PC-3 (cell line): ENCODE data around the gene RAD1. TPM values are rescaled to one million over a fixed set of nuclear protein-coding genes. Genes with fewer than 3 reads are reported as not detected.
"Not testable (repeated sequence)": the region's sequence is repeated elsewhere in the genome, so short reads cannot be mapped to it uniquely, and the experiment has no call there.

Experiments
- ATAC-seq: fragments of 200-7000 bp; cut with Tn5 transposase; 2 replicates; pipeline ENCODE4 v1.9.1; 2020; ENCODE audit warnings: mild to moderate bottlenecking, moderate library complexity
- BruUV-seq: library from RNA; stranded (reverse); fragments of 400-500 nt; replicated peaks from 2 replicates; lab custom pipeline; 2021; lab: Mats Ljungman, UMichigan
- CTCF ChIA-PET: fragments of 300-600 bp; sonication (Branson Sonifier 250); formaldehyde crosslinking; loops from one replicate; lab custom pipeline; 2022; ENCODE audit warnings: antibody characterized with exemption; lab: Charles Lee
- POLR2A ChIA-PET: fragments of 300-600 bp; sonication (Branson Sonifier 250); formaldehyde crosslinking; loops from one replicate; lab custom pipeline; 2022; ENCODE audit warnings: antibody characterized with exemption; ENCODE audit not compliant: unreplicated experiment; lab: Charles Lee
- DNase-seq: peaks from one replicate; pipeline ENCODE4 v3.0.0-alpha.2; 2015
- H2AFZ ChIP-seq: fragments of 300-600 bp; sonication (generic); 2 replicates; pipeline ENCODE4 v1.6.0; 2016; ENCODE audit warnings: antibody characterized with exemption, low read length
- H3F3A ChIP-seq: fragments of 300-600 bp; sonication (generic); one replicate; pipeline ENCODE4 v1.6.0; 2017; ENCODE audit warnings: antibody characterized with exemption, low read length, control low read depth, mild to moderate bottlenecking; ENCODE audit not compliant: unreplicated experiment
- H3K27ac ChIP-seq: fragments of 300-600 bp; sonication (generic); 2 replicates; pipeline ENCODE4 v1.5.1; 2016; ENCODE audit warnings: mild to moderate bottlenecking, low read length
- H3K27me3 ChIP-seq: fragments of 300-600 bp; sonication (generic); 2 replicates; pipeline ENCODE4 v1.6.1; 2016; ENCODE audit warnings: low read length, mixed read lengths
- H3K36me3 ChIP-seq: fragments of 300-600 bp; sonication (generic); 2 replicates; pipeline ENCODE4 v1.6.1; 2016; ENCODE audit warnings: low read depth, mixed run types, low read length, mixed read lengths
- H3K4me1 ChIP-seq: fragments of 300-600 bp; sonication (generic); 2 replicates; pipeline ENCODE4 v1.5.1; 2016; ENCODE audit warnings: low read length; ENCODE audit not compliant: insufficient read depth
- H3K4me2 ChIP-seq: fragments of 300-600 bp; sonication (generic); 2 replicates; pipeline ENCODE4 v1.6.0; 2016; ENCODE audit warnings: low read length
- H3K4me3 ChIP-seq: fragments of 300-600 bp; sonication (generic); 2 replicates; pipeline ENCODE4 v1.5.1; 2016; ENCODE audit warnings: mild to moderate bottlenecking, low read length, mixed read lengths
- H3K79me2 ChIP-seq: fragments of 300-600 bp; sonication (generic); 2 replicates; pipeline ENCODE4 v1.6.1; 2017; ENCODE audit warnings: low read length, mixed read lengths
- H3K9ac ChIP-seq: fragments of 300-600 bp; sonication (generic); 2 replicates; pipeline ENCODE4 v1.6.0; 2016; ENCODE audit warnings: mild to moderate bottlenecking, low read length
- H3K9me2 ChIP-seq: fragments of 300-600 bp; sonication (generic); replicated peaks from 2 replicates; pipeline ENCODE4 v1.6.1; 2016; ENCODE audit warnings: mixed run types, low read length, mixed read lengths
- H3K9me3 ChIP-seq: fragments of 300-600 bp; sonication (generic); 2 replicates; pipeline ENCODE4 v1.6.1; 2016; ENCODE audit warnings: low read length, mixed read lengths
- H4K20me1 ChIP-seq: fragments of 300-600 bp; sonication (generic); 2 replicates; pipeline ENCODE4 v1.6.1; 2016; ENCODE audit warnings: low read length, mixed read lengths
- CTCF ChIP-seq: fragments of 300-600 bp; sonication (generic); conservative IDR thresholded peaks from 2 replicates; pipeline ENCODE4 v1.5.1; 2017; ENCODE audit warnings: antibody characterized with exemption, low read depth, mild to moderate bottlenecking, low read length
- EZH2 ChIP-seq: fragments of 300-600 bp; sonication (generic); IDR thresholded peaks from one replicate; pipeline ENCODE4 v1.6.1; 2017; ENCODE audit warnings: antibody characterized with exemption, mild to moderate bottlenecking, low read length; ENCODE audit not compliant: unreplicated experiment
- EZH2phosphoT487 ChIP-seq: fragments of 300-600 bp; sonication (generic); IDR thresholded peaks from 2 replicates; pipeline ENCODE4 v1.6.1; 2018; ENCODE audit warnings: mild to moderate bottlenecking, antibody characterized with exemption, low read length, borderline replicate concordance
- intact Hi-C: fragments of 100-400 bp; cut with micrococcal nuclease; formaldehyde crosslinking; loops from 2 replicates; pipeline ENCODE4 v1.9.0; 2023
- total RNA-seq: library from RNA; depleted of rRNA; stranded (reverse); fragments of >200 nt; gene quantifications from 2 replicates; pipeline ENCODE4 v1.2.3, GENCODE V29; 2014

RAD1 gene
- total RNA-seq, 1 experiment from 2014 or later, result 62.5 TPM

DNA sequence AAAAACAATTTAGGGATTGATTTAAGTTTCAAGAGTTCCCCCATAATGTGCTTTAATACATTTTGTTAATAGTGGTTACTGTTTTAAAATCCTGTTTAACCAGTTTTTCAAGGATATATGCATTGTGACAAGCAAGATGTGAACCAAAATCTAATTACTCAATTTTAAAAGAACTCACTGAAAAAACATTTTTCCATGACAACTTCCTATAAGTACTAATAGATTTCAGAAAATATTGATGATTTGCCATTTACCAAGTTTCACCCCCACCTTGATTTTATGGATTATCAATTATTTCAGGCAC lies 9.1 kb upstream of the RAD1 start:
- ATAC-seq (no peak), DNase-seq (peak; percentile 34)
- intact Hi-C loops, result no loop called here
- no peaks in the 10 kb centered on the region for H3K27me3 ChIP-seq
- peak overlapping the region; percentile 76 for H3K4me2 ChIP-seq
- H3K36me3 ChIP-seq, result peaks cover 69% of the 10 kb centered on the region
- no TSS peak for BruUV-seq
- CTCF ChIA-PET, result no interaction called here
- TF ChIP-seq CTCF, result no peak
- TF ChIP-seq EZH2phosphoT487, result no peak
- no peak for TF ChIP-seq EZH2
- POLR2A ChIA-PET, result no interaction called here
- peaks cover 29% of the 10 kb centered on the region for H3F3A ChIP-seq
- no peak overlapping the region for H2AFZ ChIP-seq
- peak overlapping the region; percentile 48 for H3K4me3 ChIP-seq
- peak overlapping the region; percentile 57 for H3K27ac ChIP-seq
- H3K4me1 ChIP-seq, result peaks cover 40% of the 10 kb centered on the region
- H3K79me2 ChIP-seq, result peaks cover 38% of the 10 kb centered on the region
- H3K9me3 ChIP-seq, result no peaks in the 10 kb centered on the region
- H4K20me1 ChIP-seq, result peaks cover 19% of the 10 kb centered on the region
- no peaks in the 10 kb centered on the region for H3K9me2 ChIP-seq
- no peak overlapping the region for H3K9ac ChIP-seq

DNA sequence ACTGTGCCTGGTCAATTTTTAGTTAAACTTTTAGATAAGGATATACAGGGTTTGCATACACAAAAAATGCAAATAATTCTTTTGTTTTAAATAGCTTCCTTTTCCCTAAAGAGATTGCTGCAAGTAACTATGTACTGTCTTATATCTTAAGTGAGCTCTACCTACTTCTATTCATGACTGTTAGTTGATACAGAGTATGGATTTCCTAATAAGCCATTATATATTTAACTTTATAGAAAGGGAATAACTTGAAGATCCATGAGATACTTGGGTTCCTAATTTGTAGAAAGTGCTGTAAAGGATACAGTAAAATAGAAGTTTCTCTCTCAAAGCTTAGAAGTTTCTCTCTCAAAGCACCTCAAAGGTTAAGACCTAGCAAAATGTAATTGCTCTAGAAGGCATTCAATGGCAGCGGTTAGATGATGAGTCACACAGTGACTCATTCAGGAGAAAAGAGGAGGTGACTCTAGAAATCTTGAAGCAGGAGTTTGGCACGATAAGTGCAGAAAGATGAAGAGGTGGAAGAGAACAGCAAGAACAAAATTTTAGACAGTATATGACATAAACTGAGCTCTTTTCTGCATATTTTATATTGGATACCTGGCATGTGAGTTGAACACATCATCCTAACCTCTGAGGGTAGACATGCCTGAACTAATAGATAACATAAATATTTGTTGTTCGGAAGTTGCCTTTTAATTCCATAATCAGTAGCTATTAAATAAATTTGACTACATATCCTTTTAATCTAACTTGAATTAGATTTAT lies 8.6 kb upstream of the RAD1 start:
- Histone ChIP-seq H4K20me1 (peaks cover 19% of the 10 kb centered on the region), H3K9ac (no peak overlapping the region), H3K9me3 (no peaks in the 10 kb centered on the region), H3F3A (peaks cover 29% of the 10 kb centered on the region), H3K27me3 (no peaks in the 10 kb centered on the region), H3K4me1 (peaks cover 40% of the 10 kb centered on the region), H3K36me3 (peaks cover 71% of the 10 kb centered on the region), H3K4me3 (peak overlapping the region; percentile 48), H3K4me2 (peak overlapping the region; percentile 76), H2AFZ (no peak overlapping the region), H3K9me2 (no peaks in the 10 kb centered on the region), H3K79me2 (peaks cover 43% of the 10 kb centered on the region), H3K27ac (peak overlapping the region; percentile 57)
- intact Hi-C loops, result no loop called here
- no TSS peak for BruUV-seq
- DNase-seq (peak; percentile 97), ATAC-seq (peak; percentile 93)
- CTCF ChIA-PET, result interaction anchor here (0.5 kb wide), 1 partner anchor 1769 kb away, joined by 4 read pairs; no protein-coding TSS in a partner anchor
- POLR2A ChIA-PET, result interaction anchor here (0.6 kb wide), 1 partner anchor 180 kb away, joined by 3 read pairs; no protein-coding TSS in a partner anchor
- TF ChIP-seq EZH2phosphoT487 (no peak), CTCF (no peak)

- H3K4me3 ChIP-seq, H3K9me2 ChIP-seq, H3K9ac ChIP-seq, ATAC-seq, BruUV-seq, H3K27me3 ChIP-seq, H2AFZ ChIP-seq, DNase-seq, intact Hi-C loops, H3K9me3 ChIP-seq: not testable (repeated sequence)
- Histone ChIP-seq H3F3A (peaks cover 24% of the 10 kb centered on the region), H3K79me2 (peaks cover 50% of the 10 kb centered on the region), H4K20me1 (peaks cover 19% of the 10 kb centered on the region), H3K36me3 (peaks cover 71% of the 10 kb centered on the region), H3K4me2 (peak overlapping the region; percentile 76), H3K4me1 (peaks cover 40% of the 10 kb centered on the region), H3K27ac (peak overlapping the region; percentile 57)
- CTCF ChIA-PET, result interaction anchor here (0.5 kb wide), 1 partner anchor 1769 kb away, joined by 4 read pairs; no protein-coding TSS in a partner anchor
- POLR2A ChIA-PET, result interaction anchor here (0.6 kb wide), 1 partner anchor 181 kb away, joined by 3 read pairs; no protein-coding TSS in a partner anchor
Observed at GRCh38 chr5:34923256-34923655, 8.0 kb upstream of the RAD1 start.
